Measurements from ENCODE around the gene GUCA2A. TPM values are rescaled to one million over a fixed set of nuclear protein-coding genes. Genes with fewer than 3 reads are reported as not detected.

The GUCA2A gene
- total RNA-seq, 1 experiment from 2014 or later, result not detected

GRCh38 chr1:42144711-42145388, 19.7 kb downstream of the GUCA2A start:
- TF ChIP-seq, protein P1, sequence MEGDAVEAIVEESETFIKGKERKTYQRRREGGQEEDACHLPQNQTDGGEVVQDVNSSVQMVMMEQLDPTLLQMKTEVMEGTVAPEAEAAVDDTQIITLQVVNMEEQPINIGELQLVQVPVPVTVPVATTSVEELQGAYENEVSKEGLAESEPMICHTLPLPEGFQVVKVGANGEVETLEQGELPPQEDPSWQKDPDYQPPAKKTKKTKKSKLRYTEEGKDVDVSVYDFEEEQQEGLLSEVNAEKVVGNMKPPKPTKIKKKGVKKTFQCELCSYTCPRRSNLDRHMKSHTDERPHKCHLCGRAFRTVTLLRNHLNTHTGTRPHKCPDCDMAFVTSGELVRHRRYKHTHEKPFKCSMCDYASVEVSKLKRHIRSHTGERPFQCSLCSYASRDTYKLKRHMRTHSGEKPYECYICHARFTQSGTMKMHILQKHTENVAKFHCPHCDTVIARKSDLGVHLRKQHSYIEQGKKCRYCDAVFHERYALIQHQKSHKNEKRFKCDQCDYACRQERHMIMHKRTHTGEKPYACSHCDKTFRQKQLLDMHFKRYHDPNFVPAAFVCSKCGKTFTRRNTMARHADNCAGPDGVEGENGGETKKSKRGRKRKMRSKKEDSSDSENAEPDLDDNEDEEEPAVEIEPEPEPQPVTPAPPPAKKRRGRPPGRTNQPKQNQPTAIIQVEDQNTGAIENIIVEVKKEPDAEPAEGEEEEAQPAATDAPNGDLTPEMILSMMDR (conservative IDR thresholded peaks at IDR 0.05), result no peak

More at GRCh38 chr1:42144711-42145388, 19.7 kb downstream of the GUCA2A start:
- H3K4me3 Mint-ChIP-seq, result no peak overlapping the region
- no peaks in the 10 kb centered on the region for H3K79me2 ChIP-seq (ENCODE audit: insufficient read depth, low read length)
- no peaks in the 10 kb centered on the region for H4K20me1 ChIP-seq (ENCODE audit: control insufficient read depth, insufficient read depth, insufficient read length)
- H3K4me2 ChIP-seq (ENCODE audit: insufficient read depth, insufficient read length, low read length), result no peak overlapping the region
- no peak overlapping the region for H2BK15ac ChIP-seq (ENCODE audit: low read depth, low read length)
- no peak overlapping the region for H4K91ac ChIP-seq (ENCODE audit: insufficient read length, low read depth, low read length)
- no peak for DNase-seq
- H3K27me3 ChIP-seq (ENCODE audit: insufficient read depth, low read length), result no peaks in the 10 kb centered on the region
- H3K27me3 Mint-ChIP-seq (ENCODE audit: low read depth), result no peaks in the 10 kb centered on the region; the same call in none of the 2 replicates
- H4K5ac ChIP-seq (ENCODE audit: insufficient read length, low read depth, low read length), result no peak overlapping the region
- H3K9ac ChIP-seq (ENCODE audit: extremely low read depth, insufficient read length, low read length), result no peak overlapping the region
- WGBS (ENCODE audit: extremely low coverage, insufficient read length, low lambda C conversion rate), result no CpG with 5 or more reads among the region's 12 CpGs
- no peak overlapping the region for H2BK5ac ChIP-seq (ENCODE audit: insufficient read length, low read length)
- no peaks in the 10 kb centered on the region for H3K9me3 ChIP-seq (ENCODE audit: control insufficient read depth, low read depth, low read length)
- no peaks in the 10 kb centered on the region for H3K79me1 ChIP-seq (ENCODE audit: insufficient read depth, low read depth, low read length, poor library complexity, severe bottlenecking)
- H3K27ac ChIP-seq (ENCODE audit: insufficient read length, low read depth, low read length), result no peak overlapping the region
- no peak overlapping the region for H3K56ac ChIP-seq (ENCODE audit: insufficient read length, low read depth, low read length)
- no peak overlapping the region for H2BK20ac ChIP-seq (ENCODE audit: low read depth, low read length, poor library complexity, severe bottlenecking)
- no peak overlapping the region for H2BK12ac ChIP-seq (ENCODE audit: insufficient read length, low read depth, low read length)
- H3K4me1 Mint-ChIP-seq, result no peaks in the 10 kb centered on the region
- no peaks in the 10 kb centered on the region for H3K23me2 ChIP-seq (ENCODE audit: insufficient read length, low read depth, low read length, poor library complexity, severe bottlenecking)
- no peak overlapping the region for H3K18ac ChIP-seq (ENCODE audit: insufficient read length, low read depth, low read length)
- H3K9me3 Mint-ChIP-seq, result no peaks in the 10 kb centered on the region
- H3K4me1 ChIP-seq (ENCODE audit: insufficient read depth, low read length), result no peaks in the 10 kb centered on the region
- no peak overlapping the region for H3K14ac ChIP-seq (ENCODE audit: insufficient read depth, low read length)
- no peak overlapping the region; a peak in 1 of 7 replicates for H3K27ac Mint-ChIP-seq
- no peak overlapping the region for H3K4ac ChIP-seq (ENCODE audit: low read depth, low read length)
- no peak overlapping the region for H3T11ph ChIP-seq (ENCODE audit: low read length)
- no peak overlapping the region for H3K23ac ChIP-seq (ENCODE audit: insufficient read length, low read depth, low read length)
- no peaks in the 10 kb centered on the region for H3K36me3 Mint-ChIP-seq (ENCODE audit: insufficient read depth in 1 of 3, low read depth in 3 of 3)
- no peak overlapping the region for H2AK5ac ChIP-seq (ENCODE audit: insufficient read length, low read length)
- no peak overlapping the region for H2BK120ac ChIP-seq (ENCODE audit: low read depth, low read length, poor library complexity, severe bottlenecking)
- H2AFZ ChIP-seq (ENCODE audit: low read length), result no peak overlapping the region
- no peak overlapping the region for H4K8ac ChIP-seq (replicated peaks; ENCODE audit: insufficient read length, low read depth, low read length)

Measured in H9 (cell line).